ENCODE measurements around the gene IKZF1. TPM values are rescaled to one million over a fixed set of nuclear protein-coding genes. Genes with fewer than 3 reads are reported as not detected.

Gene IKZF1
- total and polyA plus RNA-seq, 9 of the 15 experiments (the other 6 are each of a cell fraction or from before 2014, with no cell fraction given) = 12.6 to 85.3 (median 44.7) TPM

DNA sequence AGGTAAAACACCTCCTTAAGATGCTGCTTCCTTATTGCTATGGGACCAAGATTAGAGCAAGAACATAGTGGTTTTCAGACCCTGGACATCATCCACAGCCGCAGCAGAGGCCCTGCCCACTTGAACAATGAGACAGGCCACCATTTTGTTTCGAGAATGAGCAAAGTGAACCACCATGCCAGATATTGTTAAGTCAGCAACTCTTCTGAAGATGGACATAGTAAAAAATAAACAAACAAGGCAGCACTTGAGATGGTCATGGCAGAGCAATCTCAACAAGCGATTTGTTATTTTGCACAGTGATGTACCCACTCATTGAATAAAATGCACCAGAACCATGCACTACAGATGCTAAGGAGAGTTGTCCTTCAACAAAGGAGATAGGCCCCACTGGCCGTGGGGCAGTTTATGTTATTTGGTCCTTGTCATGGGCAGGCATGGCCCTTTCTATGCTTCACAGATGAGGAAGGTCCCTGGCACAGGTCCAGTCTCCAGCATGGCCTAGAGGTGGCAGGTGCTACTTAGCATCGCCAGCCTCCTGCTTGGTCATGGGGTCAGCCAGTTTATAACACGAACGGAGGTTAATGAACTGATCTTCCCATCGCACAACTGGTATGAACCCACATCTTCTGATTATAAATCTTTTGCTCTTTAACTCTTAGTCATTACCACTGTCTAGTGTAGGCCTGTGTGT, 44.1 kb downstream of the IKZF1 start (continued):
- TF ChIP-seq AFF4 (CRISPR knock-in tag; IDR thresholded peaks at IDR 0.05) (no peak), ZNF699 (CRISPR knock-in tag; IDR thresholded peaks at IDR 0.05; ENCODE audit: insufficient replicate concordance) (no peak), MIER1 (IDR thresholded peaks at IDR 0.05; ENCODE audit: low read depth) (no peak), ZNF133 (CRISPR knock-in tag; IDR thresholded peaks at IDR 0.05) (no peak), CEBPB (tag; IDR thresholded peaks at IDR 0.05) (no peak), ZBTB12 (CRISPR knock-in tag; IDR thresholded peaks at IDR 0.05) (no peak), ZFPM2 (CRISPR knock-in tag; IDR thresholded peaks at IDR 0.05) (no peak), CBX5 (IDR thresholded peaks at IDR 0.05; ENCODE audit: borderline replicate concordance, low read depth) (no peak), FOXK2 (conservative IDR thresholded peaks at IDR 0.05 in 1 of 2, IDR thresholded peaks at IDR 0.05 in 1 of 2; ENCODE audit: low read depth in 2 of 2) (no peak), MTA3 (IDR thresholded peaks at IDR 0.05; ENCODE audit: borderline replicate concordance) (no peak), MTA1 (IDR thresholded peaks at IDR 0.05; ENCODE audit: borderline replicate concordance) (no peak), C11orf30 (IDR thresholded peaks at IDR 0.05; ENCODE audit: low read depth) (peak; percentile 70), MAFF (IDR thresholded peaks at IDR 0.05; ENCODE audit: low read length) (peak; percentile 37; the same call in 1 of the 2 replicates), ZZZ3 (IDR thresholded peaks at IDR 0.05) (no peak), MTA2 (IDR thresholded peaks at IDR 0.05; ENCODE audit: low read depth) (no peak), ZNF639 (CRISPR knock-in tag; conservative IDR thresholded peaks at IDR 0.05 in 1 of 2, IDR thresholded peaks at IDR 0.05 in 1 of 2) (no peak), CAMTA2 (CRISPR knock-in tag; conservative IDR thresholded peaks at IDR 0.05) (no peak), MCM5 (IDR thresholded peaks at IDR 0.05; ENCODE audit: low read depth) (no peak), ZNF444 (CRISPR knock-in tag; IDR thresholded peaks at IDR 0.05) (no peak), NR1H2 (CRISPR knock-in tag; IDR thresholded peaks at IDR 0.05) (no peak), TRIM28 (IDR thresholded peaks at IDR 0.05) (no peak)
